ENCODE results near the gene GNAQ. TPM values are rescaled to one million over a fixed set of nuclear protein-coding genes. Genes with fewer than 3 reads are reported as not detected.

Gene GNAQ
- polyA plus RNA-seq, 1 donor (not counting 4 experiments of a cell fraction or from before 2014, with no cell fraction given) = 64.3 TPM

DNA sequence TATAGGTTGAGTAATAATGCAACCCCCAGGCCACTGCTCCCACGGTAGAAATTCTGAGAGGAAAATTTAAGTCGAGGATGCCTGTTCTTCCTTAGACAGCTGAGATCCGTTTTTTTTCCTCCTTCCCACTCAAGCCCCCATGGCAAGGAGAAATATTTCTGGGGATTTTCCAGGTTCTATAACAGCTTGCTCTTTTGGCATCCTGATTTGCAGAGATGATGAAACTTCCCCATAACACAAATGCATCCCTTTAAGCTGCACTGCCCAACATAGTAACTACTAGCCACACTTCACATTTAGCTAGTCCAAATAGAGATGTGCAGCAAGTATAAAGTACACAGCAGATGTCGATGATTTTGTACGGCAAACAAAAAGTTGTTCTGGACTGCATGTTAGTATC, 351.0 kb downstream of the GNAQ start:
- H3K4me1 ChIP-seq (ENCODE audit: control insufficient read depth, extremely low read depth, insufficient read depth, low read length) = no peaks in the 10 kb centered on the region
- dilution Hi-C loops (cut with MboI; ENCODE audit: extremely low pct_ligation_motif_present, low sequenced_read_pairs) = no loop called here
- H3K9ac ChIP-seq (ENCODE audit: control insufficient read depth, extremely low read depth, insufficient read depth, low read length) = no peak overlapping the region
- DNase-seq (ENCODE audit: low read depth, low spot score) (no peak), FAIRE-seq (no peak)
- no peaks in the 10 kb centered on the region for H3K27me3 ChIP-seq (ENCODE audit: control insufficient read depth, extremely low read depth, insufficient read depth, low read length)
- H3K9me3 ChIP-seq (ENCODE audit: control insufficient read depth, low read depth, low read length) = no peaks in the 10 kb centered on the region
- no peaks in the 10 kb centered on the region for H3K9me1 ChIP-seq (ENCODE audit: control insufficient read depth, extremely low read depth, insufficient read depth, low read length)
- no peak overlapping the region for H2AFZ ChIP-seq (ENCODE audit: control insufficient read depth, low read length)
- TF ChIP-seq EZH2 (IDR thresholded peaks at IDR 0.05; ENCODE audit: low read length) = no peak
- TF ChIP-seq, protein P1, sequence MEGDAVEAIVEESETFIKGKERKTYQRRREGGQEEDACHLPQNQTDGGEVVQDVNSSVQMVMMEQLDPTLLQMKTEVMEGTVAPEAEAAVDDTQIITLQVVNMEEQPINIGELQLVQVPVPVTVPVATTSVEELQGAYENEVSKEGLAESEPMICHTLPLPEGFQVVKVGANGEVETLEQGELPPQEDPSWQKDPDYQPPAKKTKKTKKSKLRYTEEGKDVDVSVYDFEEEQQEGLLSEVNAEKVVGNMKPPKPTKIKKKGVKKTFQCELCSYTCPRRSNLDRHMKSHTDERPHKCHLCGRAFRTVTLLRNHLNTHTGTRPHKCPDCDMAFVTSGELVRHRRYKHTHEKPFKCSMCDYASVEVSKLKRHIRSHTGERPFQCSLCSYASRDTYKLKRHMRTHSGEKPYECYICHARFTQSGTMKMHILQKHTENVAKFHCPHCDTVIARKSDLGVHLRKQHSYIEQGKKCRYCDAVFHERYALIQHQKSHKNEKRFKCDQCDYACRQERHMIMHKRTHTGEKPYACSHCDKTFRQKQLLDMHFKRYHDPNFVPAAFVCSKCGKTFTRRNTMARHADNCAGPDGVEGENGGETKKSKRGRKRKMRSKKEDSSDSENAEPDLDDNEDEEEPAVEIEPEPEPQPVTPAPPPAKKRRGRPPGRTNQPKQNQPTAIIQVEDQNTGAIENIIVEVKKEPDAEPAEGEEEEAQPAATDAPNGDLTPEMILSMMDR (optimal IDR thresholded peaks at IDR 0.05 in 1 of 3, IDR thresholded peaks at IDR 0.05 in 1 of 3, conservative IDR thresholded peaks at IDR 0.05 in 1 of 3; ENCODE audit: extremely low read depth in 1 of 3, insufficient read depth in 2 of 3, low read length in 3 of 3) = no peak
- H3K79me2 ChIP-seq (ENCODE audit: control insufficient read depth, insufficient read depth, low read length) = no peaks in the 10 kb centered on the region
- H3K4me3 ChIP-seq (ENCODE audit: control insufficient read depth in 2 of 3, extremely low read depth in 1 of 3, insufficient read depth in 2 of 3, low read depth in 1 of 3, low read length in 3 of 3) = no peak overlapping the region
- H4K20me1 ChIP-seq (ENCODE audit: control insufficient read depth, extremely low read depth, insufficient read depth, low read length) = no peaks in the 10 kb centered on the region
- H3K27ac ChIP-seq (ENCODE audit: control insufficient read depth, insufficient read depth, low read length) = no peak overlapping the region
- no peaks in the 10 kb centered on the region for H3K36me3 ChIP-seq (ENCODE audit: control insufficient read depth in 2 of 2, extremely low read depth in 1 of 2, insufficient read depth in 2 of 2, low read length in 2 of 2)
- H3K4me2 ChIP-seq (ENCODE audit: control insufficient read depth, extremely low read depth, insufficient read depth, low read depth, low read length) = no peak overlapping the region

DNA sequence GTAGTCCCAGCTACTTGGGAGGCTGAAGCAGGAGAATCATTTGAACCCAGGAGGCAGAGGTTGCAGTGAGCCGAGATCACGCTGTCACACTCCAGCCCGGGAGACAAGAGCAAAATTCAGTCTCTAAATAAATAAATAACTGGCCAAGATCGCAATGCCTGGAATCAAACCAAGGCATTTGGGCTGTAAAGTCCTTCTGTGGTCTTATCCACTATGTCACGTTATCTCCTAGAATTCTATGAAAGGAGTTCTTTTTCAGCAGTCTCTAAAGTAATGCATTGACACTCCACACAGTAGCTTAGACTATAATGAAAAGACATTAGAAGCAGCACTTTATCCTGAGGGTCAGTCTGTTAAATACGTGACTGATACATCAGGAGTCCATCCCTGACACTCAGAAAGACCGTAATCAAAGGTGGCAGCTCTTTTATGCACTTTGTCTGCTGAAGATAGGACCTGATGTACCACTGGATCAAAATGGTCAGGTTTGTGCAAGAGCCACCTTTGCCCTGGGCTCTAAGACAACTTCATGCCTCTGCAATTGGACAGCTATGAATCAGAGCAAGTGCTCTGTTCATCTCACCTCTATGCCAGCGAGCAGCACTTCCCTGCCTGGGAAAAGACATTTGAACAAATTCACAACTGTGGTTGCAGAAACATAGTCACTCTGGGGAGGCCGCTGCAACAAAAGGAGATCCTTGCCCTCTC, 351.8 kb downstream of the GNAQ start:
- Histone ChIP-seq H3K79me2 (ENCODE audit: control insufficient read depth, insufficient read depth, low read length) (no peaks in the 10 kb centered on the region), H3K9me1 (ENCODE audit: control insufficient read depth, extremely low read depth, insufficient read depth, low read length) (no peaks in the 10 kb centered on the region), H3K9me3 (ENCODE audit: control insufficient read depth, low read depth, low read length) (no peaks in the 10 kb centered on the region), H2AFZ (ENCODE audit: control insufficient read depth, low read length) (no peak overlapping the region), H3K27me3 (ENCODE audit: control insufficient read depth, extremely low read depth, insufficient read depth, low read length) (no peaks in the 10 kb centered on the region), H3K36me3 (ENCODE audit: control insufficient read depth in 2 of 2, extremely low read depth in 1 of 2, insufficient read depth in 2 of 2, low read length in 2 of 2) (no peaks in the 10 kb centered on the region), H3K9ac (ENCODE audit: control insufficient read depth, extremely low read depth, insufficient read depth, low read length) (no peak overlapping the region), H4K20me1 (ENCODE audit: control insufficient read depth, extremely low read depth, insufficient read depth, low read length) (no peaks in the 10 kb centered on the region), H3K4me3 (ENCODE audit: control insufficient read depth in 2 of 3, extremely low read depth in 1 of 3, insufficient read depth in 2 of 3, low read depth in 1 of 3, low read length in 3 of 3) (no peak overlapping the region), H3K4me1 (ENCODE audit: control insufficient read depth, extremely low read depth, insufficient read depth, low read length) (no peaks in the 10 kb centered on the region), H3K4me2 (ENCODE audit: control insufficient read depth, extremely low read depth, insufficient read depth, low read depth, low read length) (no peak overlapping the region), H3K27ac (ENCODE audit: control insufficient read depth, insufficient read depth, low read length) (no peak overlapping the region)
- DNase-seq (ENCODE audit: low read depth, low spot score) = no peak
- no peak for FAIRE-seq
- TF ChIP-seq, protein P1 (optimal IDR thresholded peaks at IDR 0.05 in 1 of 3, IDR thresholded peaks at IDR 0.05 in 1 of 3, conservative IDR thresholded peaks at IDR 0.05 in 1 of 3; ENCODE audit: extremely low read depth in 1 of 3, insufficient read depth in 2 of 3, low read length in 3 of 3) = no peak
- no peak for TF ChIP-seq EZH2 (IDR thresholded peaks at IDR 0.05; ENCODE audit: low read length)
- dilution Hi-C loops (cut with MboI; ENCODE audit: extremely low pct_ligation_motif_present, low sequenced_read_pairs) = no loop called here

All from keratinocyte (primary cell).